Prostate gland (tissue), 2 donors: ENCODE measurements around the gene NUDCD3. TPM values are rescaled to one million over a fixed set of nuclear protein-coding genes. Genes with fewer than 3 reads are reported as not detected.
A peak's percentile ranks its signal among the peaks of the same experiment; 100 is the strongest.

ENCODE experiments used
- DNase-seq: peaks from one replicate; pipeline ENCODE4 v3.0.0-alpha.2; 2019; ENCODE audit warnings: low spot score
- H3K27ac ChIP-seq, 2 donors: fragments of 200-600 bp; sonication (generic); 2 replicates each; pipeline ENCODE4 v1.5.1; 2017 to 2019
- H3K27me3 ChIP-seq: fragments of 200-600 bp; sonication (generic); replicated peaks from 2 replicates; pipeline ENCODE4 v1.5.1; 2019; ENCODE audit not compliant: insufficient read depth
- H3K36me3 ChIP-seq, 2 donors: fragments of 200-600 bp; sonication (generic); 1 replicate in 1 of 2; 2 replicates in 1 of 2; pipeline versions ENCODE4 v1.5.1 to v1.8.1; 2017 to 2019
- H3K4me1 ChIP-seq: fragments of 200-600 bp; sonication (generic); replicated peaks from 2 replicates; pipeline ENCODE4 v1.5.1; 2019
- H3K4me3 ChIP-seq, 2 donors: fragments of 200-600 bp; sonication (generic); 2 replicates each; pipeline ENCODE4 v1.5.1; 2017 to 2019
- H3K9me3 ChIP-seq: fragments of 200-600 bp; sonication (generic); 2 replicates; pipeline ENCODE4 v1.5.1; 2017
- CTCF ChIP-seq, 4 experiments: fragments of 200-600 bp in 2 of 4; fragments of 450-650 bp in 2 of 4; sonication (generic) in 2 of 4; IDR thresholded peaks; 1 replicate in 3 of 4; 2 replicates in 1 of 4; pipeline ENCODE4 v1.5.1; 2016 to 2019; ENCODE audit warnings: antibody characterized with exemption in 4 of 4, mild to moderate bottlenecking in 2 of 4, moderate library complexity in 2 of 4
- POLR2A ChIP-seq: fragments of 450-650 bp; IDR thresholded peaks from one replicate; pipeline ENCODE4 v1.6.1; 2016; ENCODE audit warnings: antibody characterized with exemption, mild to moderate bottlenecking
- POLR2AphosphoS5 ChIP-seq: sonication (generic); formaldehyde crosslinking; IDR thresholded peaks from one replicate; pipeline ENCODE4 v1.6.1; 2017; ENCODE audit warnings: antibody characterized with exemption
- WGBS: methylation state at CpG from one replicate; pipeline ENCODE4 v1.1.5; 2018; 5-methylcytosine and 5-hydroxymethylcytosine counted together
- intact Hi-C: fragments of 100-400 bp; cut with DNase I; formaldehyde crosslinking; loops from one replicate; pipeline ENCODE4 v1.14.2; 2022
- total RNA-seq, 2 donors: library from RNA; depleted of rRNA; stranded (reverse); fragments of >200 nt; gene quantifications; one replicate each; pipeline ENCODE4 v1.1.0, GENCODE V29; 2016

Gene NUDCD3
- total RNA-seq, 2 donors from 2014 or later = 55.2 to 55.9 TPM

DNA sequence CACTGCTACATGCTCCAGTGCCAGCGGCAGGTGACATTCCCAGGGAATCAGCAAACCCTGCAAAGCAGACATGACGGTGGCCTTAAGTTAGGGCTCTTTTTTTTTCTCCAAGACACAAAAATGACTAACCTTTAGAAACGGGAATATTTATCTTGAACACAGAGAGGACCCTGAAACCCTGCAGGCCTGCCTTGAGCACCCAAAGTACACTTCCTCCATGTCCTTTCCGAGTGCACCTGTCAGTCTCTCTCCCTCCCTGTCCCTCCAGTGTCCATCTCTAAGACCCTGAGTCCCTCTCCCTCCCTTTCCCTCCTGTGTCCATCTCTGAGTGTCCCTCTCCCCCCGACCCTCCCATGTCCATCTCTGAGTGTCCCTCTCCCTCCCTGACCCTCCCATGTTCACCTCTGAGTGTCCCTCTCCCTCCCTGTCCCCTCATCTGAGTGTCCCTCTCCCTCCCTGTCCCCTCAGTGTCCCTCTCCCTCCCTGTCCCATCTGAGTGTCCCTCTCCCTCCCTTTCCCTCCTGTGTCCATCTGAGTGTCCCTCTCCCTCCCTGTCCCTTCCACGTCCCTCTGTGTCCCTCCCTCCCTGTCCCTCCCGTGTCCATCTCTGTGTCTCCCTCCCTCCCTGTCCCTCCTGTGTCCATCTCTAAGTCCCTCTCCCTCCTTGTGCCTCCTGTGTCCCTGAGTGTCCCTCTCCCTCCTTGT, 113.9 kb downstream of the NUDCD3 start:
- intact Hi-C loops = no loop called here
- TF ChIP-seq CTCF (IDR thresholded peaks at IDR 0.05) (no peak), POLR2A (no peak), POLR2AphosphoS5 (no peak)
- WGBS = 61% methylated on average over 7 of the region's 7 CpGs
- no peaks in the 10 kb centered on the region for H3K9me3 ChIP-seq
- no peaks in the 10 kb centered on the region for H3K27me3 ChIP-seq
- no peak overlapping the region for H3K27ac ChIP-seq
- no peak for DNase-seq
- no peak overlapping the region for H3K4me3 ChIP-seq
- H3K36me3 ChIP-seq = no peaks in the 10 kb centered on the region
- H3K4me1 ChIP-seq = no peaks in the 10 kb centered on the region

- TF ChIP-seq POLR2AphosphoS5 = no peak
- no peak for TF ChIP-seq CTCF (IDR thresholded peaks at IDR 0.05)
- TF ChIP-seq POLR2A = no peak
- intact Hi-C loops = no loop called here
- H3K27ac ChIP-seq = no peak overlapping the region
These were observed 114.5 kb downstream of the NUDCD3 start for GRCh38 chr7:44375926-44376342.

DNA sequence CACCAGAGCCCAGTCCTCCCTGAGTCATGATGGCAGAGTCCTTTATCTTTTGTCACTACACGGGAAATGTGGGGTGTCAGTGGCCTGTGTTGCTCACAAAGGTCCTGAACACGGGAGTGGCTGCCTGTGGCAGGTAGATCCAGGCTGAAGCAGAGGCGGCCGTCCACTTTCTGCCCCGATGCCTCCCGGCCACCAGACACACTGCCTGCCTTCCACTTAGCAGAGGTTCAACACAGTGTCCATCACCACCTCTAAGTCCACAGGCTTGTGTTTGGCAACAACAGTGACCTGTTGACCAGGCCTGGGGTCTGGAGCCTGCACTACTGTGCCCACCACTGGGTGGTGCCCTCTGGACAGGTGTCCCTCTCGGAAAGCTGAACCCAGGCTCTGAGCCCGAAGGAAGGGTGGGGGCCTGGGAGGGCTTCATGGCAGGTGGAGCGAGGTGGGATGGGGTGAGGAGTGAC, 115.2 kb downstream of the NUDCD3 start:
- H3K27me3 ChIP-seq = no peaks in the 10 kb centered on the region
- H3K9me3 ChIP-seq = no peaks in the 10 kb centered on the region
- H3K27ac ChIP-seq = no peak overlapping the region
- WGBS = 81% methylated on average over 9 of the region's 9 CpGs
- H3K4me1 ChIP-seq = no peaks in the 10 kb centered on the region
- intact Hi-C loops = no loop called here
- TF ChIP-seq CTCF (IDR thresholded peaks at IDR 0.05) (peak in 1 of 4 experiments; percentile 13), POLR2AphosphoS5 (no peak), POLR2A (no peak)
- no peaks in the 10 kb centered on the region for H3K36me3 ChIP-seq
- no peak overlapping the region for H3K4me3 ChIP-seq
- DNase-seq = no peak

More at GRCh38 chr7:44375926-44376342, 114.5 kb downstream of the NUDCD3 start:
- H3K9me3 ChIP-seq = no peaks in the 10 kb centered on the region
- no peak for DNase-seq
- no peaks in the 10 kb centered on the region for H3K4me1 ChIP-seq
- no peaks in the 10 kb centered on the region for H3K36me3 ChIP-seq
- H3K27me3 ChIP-seq = no peaks in the 10 kb centered on the region
- no peak overlapping the region for H3K4me3 ChIP-seq
- WGBS = 90% methylated on average over 12 of the region's 12 CpGs

GRCh38 chr7:44374007-44374763, 116.3 kb downstream of the NUDCD3 start:
- WGBS = 75% methylated on average over 12 of the region's 12 CpGs
- Histone ChIP-seq H3K36me3 (no peaks in the 10 kb centered on the region), H3K9me3 (no peaks in the 10 kb centered on the region), H3K4me3 (no peak overlapping the region), H3K27me3 (no peaks in the 10 kb centered on the region), H3K4me1 (no peaks in the 10 kb centered on the region), H3K27ac (no peak overlapping the region)
- intact Hi-C loops = no loop called here
- no peak for TF ChIP-seq POLR2AphosphoS5
- no peak for TF ChIP-seq CTCF (IDR thresholded peaks at IDR 0.05)
- TF ChIP-seq POLR2A = no peak
- no peak for DNase-seq
